Testis (tissue), 2 donors: ENCODE data around the gene HEMK1.

Source experiments
- CTCF ChIP-seq, 3 experiments: fragments of 450-650 bp in 2 of 3; fragments of 200-600 bp in 1 of 3; sonication (generic) in 1 of 3; IDR thresholded peaks; one replicate each; pipeline ENCODE4 v1.5.1; 2016 to 2019; ENCODE audit warnings: antibody characterized with exemption in 3 of 3, mild to moderate bottlenecking in 2 of 3, moderate library complexity in 1 of 3
- POLR2A ChIP-seq: fragments of 450-650 bp; IDR thresholded peaks from one replicate; pipeline ENCODE4 v1.6.1; 2017; ENCODE audit warnings: antibody characterized with exemption, mild to moderate bottlenecking, moderate library complexity

GRCh38 chr3:50620420-50620819 is 51.1 kb downstream of the HEMK1 start:
- TF ChIP-seq CTCF (IDR thresholded peaks at IDR 0.05), result no peak
- no peak for TF ChIP-seq POLR2A
